Heart right ventricle (tissue), 16 donors: ENCODE results near the gene FCHO1. TPM values are rescaled to one million over a fixed set of nuclear protein-coding genes. Genes with fewer than 3 reads are reported as not detected.

ENCODE experiments used
- ATAC-seq, 8 donors: fragments of 200-7000 bp; cut with Tn5 transposase; one replicate each; pipeline ENCODE4 v1.9.1; 2020; ENCODE audit warnings: mild to moderate bottlenecking in 8 of 8, moderate library complexity in 8 of 8, moderate number of reproducible peaks in 1 of 8
- DNase-seq, 2 donors: peaks; one replicate each; pipeline ENCODE4 v3.0.0-alpha.2; 2020
- H3K27ac ChIP-seq, 10 donors: fragments of 200-600 bp; sonication (generic) in 2 of 10; one replicate each; pipeline versions ENCODE4 v1.5.0 to v1.8.0; 2020 to 2022; ENCODE audit warnings: mild to moderate bottlenecking in 3 of 10
- H3K27me3 ChIP-seq, 7 donors: fragments of 200-600 bp; one replicate each; pipeline ENCODE4 v1.8.0; 2021 to 2022; ENCODE audit warnings: mild to moderate bottlenecking in 2 of 7
- H3K36me3 ChIP-seq, 9 donors: fragments of 200-600 bp; sonication (generic) in 1 of 9; one replicate each; pipeline versions ENCODE4 v1.5.0 to v1.8.0; 2020 to 2022; ENCODE audit warnings: mild to moderate bottlenecking in 2 of 9
- H3K4me1 ChIP-seq, 9 donors: fragments of 200-600 bp; sonication (generic) in 1 of 9; one replicate each; pipeline versions ENCODE4 v1.5.0 to v1.8.0; 2020 to 2022; ENCODE audit warnings: mild to moderate bottlenecking in 4 of 9
- H3K4me3 ChIP-seq, 10 donors: fragments of 200-600 bp; sonication (generic) in 2 of 10; one replicate each; pipeline versions ENCODE4 v1.5.0 to v1.8.0; 2020 to 2022; ENCODE audit warnings: mild to moderate bottlenecking in 7 of 10, moderate library complexity in 2 of 10
- H3K9me3 ChIP-seq, 11 donors: fragments of 200-600 bp in 10 of 11; sonication (generic) in 2 of 11; one replicate each; pipeline versions ENCODE4 v1.5.0 to v1.8.0; 2013 to 2022; ENCODE audit warnings: mild to moderate bottlenecking in 2 of 11, control low read depth in 1 of 11, moderate library complexity in 1 of 11
- WGBS, 2 donors: extraction: QIAGEN DNeasy Blood & Tissue Kit; methylation state at CpG; one replicate each; pipeline ENCODE4 v1.1.7; 2013; ENCODE audit warnings: inconsistent platforms in 1 of 2; 5-methylcytosine and 5-hydroxymethylcytosine counted together
- intact Hi-C, 10 donors: fragments of 100-400 bp; cut with DNase I; formaldehyde crosslinking; loops; one replicate each; pipeline versions ENCODE4 v1.11.1 to v1.14.2; 2022
- polyA plus RNA-seq, 2 donors: library from polyadenylated mRNA; stranded (reverse); fragments of 200-250 nt; gene quantifications; one replicate each; pipeline ENCODE4 v1.2.3, GENCODE V29; 2013
- total RNA-seq, 10 donors: library from RNA; stranded (reverse); fragmentation: NEBNext Ultra II Directional in 3 of 10; extraction: Animal tissue kit (Norgen Biotek cat#: 25700) in 3 of 10; gene quantifications; one replicate each; pipeline versions ENCODE4 v1.2.1 to v1.2.4, GENCODE V29; 2021 to 2023
- TF ChIP-seq, protein P1 (sequence below), 9 donors: fragments of 200-600 bp; sonication (generic) in 2 of 9; IDR thresholded peaks; one replicate each; pipeline versions ENCODE4 v1.5.0 to v1.8.0; 2021 to 2022; ENCODE audit warnings: antibody characterized with exemption in 9 of 9, mild to moderate bottlenecking in 5 of 9, moderate library complexity in 1 of 9
- donor health status: Arrhythmogenic right ventricular cardiomyopathy.
- donor health status: ischemic (EF 13 %, LVEDD 7.1; RV severe dilation, severe dysfunction).
- donor health status: healthy with polysubstance abuse.
- donor health status: DM: no; HTN: yes; CAD: no.
- donor health status: DM: no; HTN: no; CAD: no.
- donor health status: ischemic (EF 25% LVEDD 6.9; RV normal size, moderate dysfunction).
- donor health status: ischemic (EF 25% LVEDD 5.7; RV mildly dilated, moderate dysfunction).
- donor health status: healthy.
- donor health status: DM: yes; HTN: yes; CAD: no.
- donor health status: Ischemic cardiomyopathy.
- donor health status: ischemic (EF 35%, LVEDD 5.7; RV mildly dilated, moderate dysfunction).
- donor health status: nonischemic (EF 11% LVEDD 7.7; RV severe dilation, severe dysfunction).
- donor health status: DM: yes; HTN: yes; CAD: no.
- donor health status: PGD.
- donor health status: ischemic (EF 29% LVEDD 5.4; RV normal size, mild dysfunction).
- donor health status: nonischemic (EF 23%, LVEDD 6.1; RV moderate dilation, normal function).

The FCHO1 gene
- total and polyA plus RNA-seq, 12 donors, result 0.21 to 2.6 (median 0.73) TPM

DNA sequence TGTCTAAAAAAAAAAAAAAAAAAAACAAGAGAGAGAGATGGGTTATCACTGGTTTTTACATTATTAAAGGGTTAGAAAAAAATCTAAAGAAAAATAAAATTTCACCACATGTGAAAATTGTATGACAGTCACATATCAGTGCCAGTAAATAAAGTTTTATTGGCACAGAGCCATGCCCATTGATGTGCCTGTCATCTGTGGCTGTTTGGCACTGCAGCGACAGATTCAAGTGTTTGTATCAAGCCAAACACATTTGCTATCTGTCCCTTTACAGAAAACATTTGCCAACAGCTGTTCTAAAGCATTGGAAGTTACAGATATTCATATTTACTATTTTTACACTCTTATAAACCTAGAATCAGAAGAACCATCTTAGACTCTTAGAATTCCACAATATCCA lies 16.3 kb downstream of the FCHO1 start:
- Histone ChIP-seq H3K9me3 (no peaks in the 10 kb centered on the region), H3K4me3 (no peak overlapping the region), H3K27ac (no peak overlapping the region), H3K36me3 (peaks cover 0 to 26% (median 0%) of the 10 kb centered on the region in 9 donors), H3K27me3 (peaks cover 0 to 7% (median 0%) of the 10 kb centered on the region in 7 donors), H3K4me1 (peaks cover 0 to 13% (median 6%) of the 10 kb centered on the region in 9 donors)
- DNase-seq, result no peak
- intact Hi-C loops, result loop anchor here in 9 of 10 donors (2.0 to 10.0 kb wide), 4 partner anchors 63 to 313 kb away; no protein-coding TSS in a partner anchor
- no peak for ATAC-seq
- TF ChIP-seq, protein P1, sequence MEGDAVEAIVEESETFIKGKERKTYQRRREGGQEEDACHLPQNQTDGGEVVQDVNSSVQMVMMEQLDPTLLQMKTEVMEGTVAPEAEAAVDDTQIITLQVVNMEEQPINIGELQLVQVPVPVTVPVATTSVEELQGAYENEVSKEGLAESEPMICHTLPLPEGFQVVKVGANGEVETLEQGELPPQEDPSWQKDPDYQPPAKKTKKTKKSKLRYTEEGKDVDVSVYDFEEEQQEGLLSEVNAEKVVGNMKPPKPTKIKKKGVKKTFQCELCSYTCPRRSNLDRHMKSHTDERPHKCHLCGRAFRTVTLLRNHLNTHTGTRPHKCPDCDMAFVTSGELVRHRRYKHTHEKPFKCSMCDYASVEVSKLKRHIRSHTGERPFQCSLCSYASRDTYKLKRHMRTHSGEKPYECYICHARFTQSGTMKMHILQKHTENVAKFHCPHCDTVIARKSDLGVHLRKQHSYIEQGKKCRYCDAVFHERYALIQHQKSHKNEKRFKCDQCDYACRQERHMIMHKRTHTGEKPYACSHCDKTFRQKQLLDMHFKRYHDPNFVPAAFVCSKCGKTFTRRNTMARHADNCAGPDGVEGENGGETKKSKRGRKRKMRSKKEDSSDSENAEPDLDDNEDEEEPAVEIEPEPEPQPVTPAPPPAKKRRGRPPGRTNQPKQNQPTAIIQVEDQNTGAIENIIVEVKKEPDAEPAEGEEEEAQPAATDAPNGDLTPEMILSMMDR (IDR thresholded peaks at IDR 0.05), result no peak
- 28 to 47% methylated on average over 1 of the region's 1 CpG for WGBS, 2 donors

DNA sequence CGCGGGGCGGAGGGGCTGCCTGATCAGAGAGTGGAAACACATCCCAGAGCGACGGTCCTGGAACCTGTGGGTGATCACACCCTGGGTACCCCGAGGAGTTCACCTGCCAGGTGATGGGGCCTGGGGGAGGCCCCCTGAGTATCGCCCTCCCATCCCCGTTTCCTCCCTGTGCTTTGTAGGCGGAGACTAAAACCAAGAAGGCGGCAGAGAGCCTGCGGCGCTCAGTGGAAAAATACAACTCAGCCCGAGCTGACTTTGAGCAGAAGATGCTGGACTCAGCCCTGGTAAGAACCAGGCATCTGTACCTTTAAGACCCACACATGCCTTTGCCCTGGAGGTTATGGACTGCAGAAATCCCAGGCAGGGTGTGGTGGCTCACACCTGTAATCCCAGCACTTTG lies 19.3 kb downstream of the FCHO1 start:
- peaks cover 0 to 15% (median 0%) of the 10 kb centered on the region in 7 donors for H3K27me3 ChIP-seq
- H3K9me3 ChIP-seq, result no peaks in the 10 kb centered on the region
- DNase-seq, result no peak
- 71 to 72% methylated on average over 13 of the region's 13 CpGs for WGBS, 2 donors
- peaks cover 0 to 9% (median 6%) of the 10 kb centered on the region in 9 donors for H3K4me1 ChIP-seq
- no peak overlapping the region for H3K27ac ChIP-seq
- TF ChIP-seq, protein P1 (IDR thresholded peaks at IDR 0.05), result no peak
- no peak overlapping the region for H3K4me3 ChIP-seq
- H3K36me3 ChIP-seq, result peaks cover 0 to 22% (median 0%) of the 10 kb centered on the region in 9 donors
- ATAC-seq, result no peak
- intact Hi-C loops, result loop anchor here in 4 of 10 donors (10.0 kb wide), 4 partner anchors 166 to 316 kb away; no protein-coding TSS in a partner anchor

DNA sequence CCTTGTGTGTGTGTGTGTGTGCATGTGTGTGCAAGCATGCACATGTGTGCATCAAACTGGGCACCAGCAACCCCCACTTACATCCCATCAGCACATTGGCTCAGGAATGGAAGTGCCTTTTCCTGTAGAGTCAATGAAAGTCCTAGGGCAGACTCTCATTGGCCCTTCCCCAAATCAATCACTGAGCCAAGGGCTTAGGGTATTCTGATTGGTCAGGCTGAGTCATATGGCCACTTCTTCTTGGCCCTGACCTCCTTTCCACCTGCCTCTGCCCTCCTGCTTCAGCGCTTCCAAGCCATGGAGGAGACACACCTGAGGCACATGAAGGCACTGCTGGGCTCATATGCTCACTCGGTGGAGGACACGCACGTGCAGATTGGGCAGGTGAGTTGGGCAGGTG lies 20.9 kb downstream of the FCHO1 start:
- Histone ChIP-seq H3K36me3 (peaks cover 0 to 14% (median 0%) of the 10 kb centered on the region in 9 donors), H3K27ac (no peak overlapping the region), H3K4me1 (no peaks in the 10 kb centered on the region), H3K27me3 (peaks cover 0 to 30% (median 12%) of the 10 kb centered on the region in 7 donors), H3K4me3 (no peak overlapping the region), H3K9me3 (no peaks in the 10 kb centered on the region)
- DNase-seq (no peak), ATAC-seq (no peak)
- WGBS, 2 donors, result 94 to 96% methylated on average over 4 of the region's 4 CpGs
- TF ChIP-seq, protein P1 (IDR thresholded peaks at IDR 0.05), result no peak
- intact Hi-C loops, result loop anchor here in 4 of 10 donors (10.0 kb wide), 4 partner anchors 167 to 317 kb away; no protein-coding TSS in a partner anchor

DNA sequence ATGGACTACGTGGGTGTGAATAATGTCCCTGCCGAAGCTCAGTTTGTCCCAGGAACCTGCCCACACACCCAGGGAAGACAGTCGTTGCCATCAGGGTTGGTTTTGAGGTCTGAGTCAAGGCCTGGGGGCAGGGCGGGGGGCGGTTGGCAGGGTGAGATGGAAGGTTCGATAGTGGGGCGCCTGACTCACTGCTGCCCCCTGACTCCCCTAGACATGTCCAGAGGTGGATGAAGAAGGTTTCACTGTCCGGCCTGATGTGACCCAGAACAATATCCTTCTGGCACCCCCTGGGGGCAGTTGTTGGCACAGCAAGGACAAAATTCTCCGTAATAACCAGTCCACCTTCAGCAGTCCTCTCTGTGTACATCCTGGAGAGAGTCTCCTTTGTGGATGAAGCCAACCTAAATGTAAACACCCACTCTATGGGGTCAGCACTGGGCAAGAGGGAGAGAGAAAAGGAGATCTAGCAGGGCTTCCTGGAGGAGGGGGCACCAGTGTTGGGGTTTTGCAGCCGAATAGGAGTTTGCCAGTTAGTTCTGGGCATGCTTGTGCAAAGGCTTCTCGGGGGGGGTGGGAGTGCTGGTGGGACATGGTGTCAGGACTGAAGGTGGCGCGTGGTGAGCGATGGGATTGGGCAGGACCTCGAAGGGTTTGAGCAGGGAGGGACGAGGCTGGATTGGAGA lies 24.1 kb downstream of the FCHO1 start:
- peaks cover 0 to 14% (median 0%) of the 10 kb centered on the region in 9 donors for H3K36me3 ChIP-seq
- TF ChIP-seq, protein P1 (IDR thresholded peaks at IDR 0.05), result peak in 7 of 9 donors; percentile 29 to 56 (median 44)
- intact Hi-C loops, result loop anchor here in 4 of 10 donors (5.0 to 10.0 kb wide), 5 partner anchors 58 to 321 kb away; partner anchors contain the start of gene MAP1S (in 1 of the 4)
- DNase-seq (no peak), ATAC-seq (no peak)
- 55 to 58% methylated on average over 16 of the region's 16 CpGs for WGBS, 2 donors
- H3K27ac ChIP-seq, result no peak overlapping the region
- H3K9me3 ChIP-seq, result no peaks in the 10 kb centered on the region
- H3K4me1 ChIP-seq, result peaks cover 0 to 10% (median 5%) of the 10 kb centered on the region in 9 donors
- H3K4me3 ChIP-seq, result no peak overlapping the region
- H3K27me3 ChIP-seq, result peaks cover 9 to 61% (median 39%) of the 10 kb centered on the region in 7 donors
